Spleen (tissue), 7 donors: ENCODE data around the gene RBM47.

Experiments used
- CTCF ChIP-seq, 11 experiments: fragments of 200-600 bp in 7 of 11; fragments of 450-650 bp in 4 of 11; sonication (generic) in 4 of 11; IDR thresholded peaks in 8 of 11; conservative IDR thresholded peaks in 3 of 11; 1 replicate in 7 of 11; 2 replicates in 4 of 11; pipeline versions ENCODE4 v1.4.0 to v1.8.0; 2016 to 2021; ENCODE audit warnings: antibody characterized with exemption in 11 of 11, inconsistent platforms in 4 of 11, mild to moderate bottlenecking in 1 of 11
- POLR2AphosphoS5 ChIP-seq, 3 donors: sonication (generic); formaldehyde crosslinking; IDR thresholded peaks; one replicate each; pipeline ENCODE4 v1.5.1; 2017; ENCODE audit warnings: antibody characterized with exemption in 3 of 3
- donor health status: DM: no; HTN: no; CAD: no; lungs with moderate emphysema.
- donor health status: DM: no; HTN: no; CAD: no.
- donor health status: DM: no; HTN: no; CAD: no.

DNA sequence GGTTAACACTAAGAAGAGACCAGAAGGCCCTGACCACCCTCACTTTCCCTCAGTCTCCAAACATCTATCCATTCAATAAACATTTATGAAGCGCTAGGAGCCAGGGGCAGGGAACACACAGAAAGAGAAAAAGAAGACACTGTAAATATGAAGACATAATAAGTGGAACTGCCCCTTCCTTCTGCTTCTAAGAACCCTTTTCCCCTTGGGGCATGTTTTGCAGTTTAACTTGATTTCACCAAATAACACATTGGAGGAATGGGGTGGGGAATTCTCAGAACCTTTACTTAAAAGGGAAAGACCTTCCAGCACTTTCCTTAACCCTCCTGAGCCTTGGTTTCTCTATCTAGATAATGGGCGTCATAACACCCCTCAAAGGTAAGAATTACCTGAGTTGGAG is 42.3 kb downstream of the RBM47 start:
- TF ChIP-seq CTCF (IDR thresholded peaks at IDR 0.05 in 8 of 11, conservative IDR thresholded peaks at IDR 0.05 in 3 of 11) (no peak), POLR2AphosphoS5 (IDR thresholded peaks at IDR 0.05) (no peak)
